ENCODE data around the gene DUSP11.
"Not testable (repeated sequence)": the region's sequence is repeated elsewhere in the genome, so short reads cannot be mapped to it uniquely, and the experiment has no call there.

DNA sequence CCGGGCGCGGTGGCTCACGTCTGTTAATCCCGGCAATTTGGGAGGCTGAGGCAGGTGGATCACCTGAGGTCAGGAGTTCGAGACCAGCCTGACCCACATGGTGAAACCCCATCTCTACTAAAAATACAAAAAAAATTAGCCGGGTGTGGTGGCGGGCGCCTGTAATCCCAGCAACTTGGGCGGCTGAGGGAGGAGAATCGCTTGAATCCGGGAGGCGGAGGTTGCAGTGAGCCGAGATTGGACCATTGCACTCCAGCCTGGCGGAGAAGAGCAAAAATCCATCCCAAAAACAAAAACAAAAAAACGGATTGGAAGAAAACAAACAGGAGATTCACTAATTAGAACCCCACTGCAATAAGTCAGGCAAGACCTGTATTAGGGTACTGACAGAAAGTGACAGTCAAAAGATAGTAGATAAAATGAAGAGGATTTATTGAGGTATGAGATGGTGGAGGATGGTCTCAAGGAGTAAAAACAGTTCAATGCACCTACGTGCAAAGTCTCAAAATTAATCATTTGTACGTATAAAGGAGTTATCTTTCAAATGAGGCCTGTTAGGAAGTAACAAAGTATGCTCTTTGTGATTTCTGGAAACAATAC is 936 bp downstream of the DUSP11 start:
- TF ChIP-seq, protein P1, sequence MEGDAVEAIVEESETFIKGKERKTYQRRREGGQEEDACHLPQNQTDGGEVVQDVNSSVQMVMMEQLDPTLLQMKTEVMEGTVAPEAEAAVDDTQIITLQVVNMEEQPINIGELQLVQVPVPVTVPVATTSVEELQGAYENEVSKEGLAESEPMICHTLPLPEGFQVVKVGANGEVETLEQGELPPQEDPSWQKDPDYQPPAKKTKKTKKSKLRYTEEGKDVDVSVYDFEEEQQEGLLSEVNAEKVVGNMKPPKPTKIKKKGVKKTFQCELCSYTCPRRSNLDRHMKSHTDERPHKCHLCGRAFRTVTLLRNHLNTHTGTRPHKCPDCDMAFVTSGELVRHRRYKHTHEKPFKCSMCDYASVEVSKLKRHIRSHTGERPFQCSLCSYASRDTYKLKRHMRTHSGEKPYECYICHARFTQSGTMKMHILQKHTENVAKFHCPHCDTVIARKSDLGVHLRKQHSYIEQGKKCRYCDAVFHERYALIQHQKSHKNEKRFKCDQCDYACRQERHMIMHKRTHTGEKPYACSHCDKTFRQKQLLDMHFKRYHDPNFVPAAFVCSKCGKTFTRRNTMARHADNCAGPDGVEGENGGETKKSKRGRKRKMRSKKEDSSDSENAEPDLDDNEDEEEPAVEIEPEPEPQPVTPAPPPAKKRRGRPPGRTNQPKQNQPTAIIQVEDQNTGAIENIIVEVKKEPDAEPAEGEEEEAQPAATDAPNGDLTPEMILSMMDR (IDR thresholded peaks at IDR 0.05): not testable (repeated sequence)
- not testable (repeated sequence) for TF ChIP-seq ZFX (IDR thresholded peaks at IDR 0.05; ENCODE audit: borderline replicate concordance)
